Endometrial microvascular endothelial cells (primary cell): ENCODE data around the gene NPY4R. TPM values are rescaled to one million over a fixed set of nuclear protein-coding genes. Genes with fewer than 3 reads are reported as not detected.
"Not testable (repeated sequence)": the region's sequence is repeated elsewhere in the genome, so short reads cannot be mapped to it uniquely, and the experiment has no call there.

ENCODE experiments used
- in situ Hi-C: cut with HindIII; loops from 2 replicates; pipeline ENCODE4 v1.10.0; 2017; ENCODE audit warnings: low sequenced_read_pairs, low pct_unique_long_range_greater_than_20kb; ENCODE audit errors: inconsistent ontology term
- total RNA-seq: library from RNA; depleted of rRNA; stranded (reverse); fragments of >200 nt; gene quantifications from one replicate; pipeline ENCODE4 v1.2.3, GENCODE V29; 2015; ENCODE audit errors: inconsistent ontology term

NPY4R gene
- not detected for total RNA-seq

DNA sequence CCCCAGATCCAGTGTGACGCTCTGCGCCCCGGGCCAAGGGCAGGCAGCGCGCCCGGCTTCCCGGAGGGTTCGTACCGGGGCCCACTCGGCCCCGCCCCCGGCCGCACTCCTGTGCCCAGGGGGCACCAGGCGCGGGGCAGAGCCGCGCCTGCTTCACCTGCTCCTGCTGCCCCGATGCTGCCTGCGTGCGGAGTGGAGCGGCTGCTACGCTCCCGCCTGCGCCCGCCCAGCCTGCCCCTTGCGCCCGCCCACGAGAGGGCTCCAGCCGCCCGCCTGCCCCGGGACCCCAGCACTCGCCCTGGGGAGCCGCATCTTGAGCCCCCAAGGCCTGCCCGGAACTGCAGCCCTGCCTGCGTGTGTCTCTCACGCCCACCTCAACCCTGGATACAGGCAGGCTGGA is at the start of gene NPY4R:
NPY4R (minus strand) TSS at position 194 of the 400 bp plus-strand sequence. CDS start 3,323 bp downstream, outside the sequence.
- in situ Hi-C loops: not testable (repeated sequence)

- in situ Hi-C loops: no loop called here
These were observed 49.6 kb upstream of the NPY4R start for GRCh38 chr10:46515366-46515765.

GRCh38 chr10:46514899-46515298 is 49.1 kb upstream of the NPY4R start:
- in situ Hi-C loops: no loop called here

DNA sequence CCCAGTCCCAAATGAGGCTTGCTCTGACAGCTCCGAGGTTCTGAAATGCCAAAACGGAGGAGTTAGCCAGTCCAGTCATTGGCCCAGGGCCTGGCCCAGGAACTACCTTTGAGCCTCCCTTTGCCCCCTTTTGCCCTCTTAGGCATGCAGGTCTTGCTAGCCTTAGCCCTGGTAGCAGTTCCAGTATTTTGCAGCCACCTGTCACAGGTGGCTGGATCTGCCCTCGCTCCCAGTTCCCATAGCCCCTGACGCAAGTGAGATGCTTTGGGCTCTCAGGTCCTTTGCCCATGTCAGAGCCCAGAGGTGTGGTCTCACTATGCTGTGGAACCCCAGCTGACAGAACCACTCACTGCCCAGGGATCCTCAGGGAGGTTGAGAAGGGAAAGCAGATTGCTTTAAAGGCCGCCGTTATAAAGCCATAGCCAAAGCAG is 48.7 kb upstream of the NPY4R start:
- in situ Hi-C loops: no loop called here

GRCh38 chr10:46513333-46513732 is 47.6 kb upstream of the NPY4R start:
- in situ Hi-C loops: not testable (repeated sequence)

DNA sequence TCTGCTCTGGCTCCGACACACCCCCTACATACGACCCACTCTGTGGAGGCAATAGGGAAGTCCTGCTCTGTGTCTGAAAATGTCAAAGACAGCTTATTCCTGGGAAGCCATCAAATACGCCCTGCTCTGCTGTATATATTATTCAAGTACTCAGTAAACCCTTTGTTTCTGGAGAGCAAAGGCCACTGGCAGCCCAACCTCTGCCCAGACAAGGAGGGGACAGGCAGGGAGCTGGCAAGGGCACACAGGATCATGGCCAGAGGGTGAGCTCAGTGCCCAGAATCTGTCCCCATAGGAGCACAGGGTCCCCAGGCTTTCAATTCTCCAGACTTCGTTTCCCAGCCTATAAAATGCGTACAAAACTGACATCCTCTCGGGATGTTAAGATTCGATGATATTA is 47.0 kb upstream of the NPY4R start:
- in situ Hi-C loops: not testable (repeated sequence)

GRCh38 chr10:46512002-46512401 is 46.2 kb upstream of the NPY4R start:
- in situ Hi-C loops: not testable (repeated sequence)

GRCh38 chr10:46499990-46500389 is 34.2 kb upstream of the NPY4R start:
- in situ Hi-C loops: not testable (repeated sequence)

DNA sequence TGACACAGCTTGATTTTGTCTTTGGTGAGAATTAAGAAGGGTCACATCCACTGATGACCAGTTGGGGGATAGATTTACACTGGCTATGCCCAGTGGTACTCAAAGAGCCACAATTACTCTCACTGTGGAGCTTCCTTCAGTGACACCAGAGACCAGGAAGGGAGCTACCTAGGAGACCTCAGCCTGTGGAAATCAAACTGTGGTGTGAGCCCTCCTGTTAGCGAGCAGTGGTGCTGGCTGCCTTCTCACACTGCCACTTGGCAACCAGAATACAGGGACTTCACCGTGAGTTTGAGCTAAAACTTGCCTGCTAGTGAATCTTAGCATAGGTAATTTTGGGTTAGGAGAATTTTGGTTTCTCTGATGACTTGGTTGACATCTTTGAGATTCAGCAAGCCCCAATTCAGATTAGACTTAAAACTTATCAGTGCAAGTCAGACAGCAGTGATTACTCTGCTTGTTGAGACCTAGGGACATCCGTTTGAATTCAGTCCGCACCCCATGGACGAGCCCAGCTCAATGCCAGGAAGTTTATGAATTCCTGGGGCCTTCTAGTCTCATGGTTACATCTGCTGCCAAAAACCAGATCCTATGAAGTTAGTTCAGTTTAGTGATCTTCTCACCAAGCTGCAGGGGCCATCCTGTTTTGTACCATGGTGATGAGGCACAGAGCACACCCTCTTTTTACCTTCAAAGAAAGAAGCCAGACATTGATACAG is 33.4 kb upstream of the NPY4R start:
- in situ Hi-C loops: not testable (repeated sequence)

- in situ Hi-C loops: not testable (repeated sequence)
These were observed 32.1 kb upstream of the NPY4R start for GRCh38 chr10:46497878-46498277.

GRCh38 chr10:46497401-46497800 is 31.6 kb upstream of the NPY4R start:
- in situ Hi-C loops: not testable (repeated sequence)

GRCh38 chr10:46491364-46492114 is 25.8 kb upstream of the NPY4R start:
- in situ Hi-C loops: not testable (repeated sequence)

DNA sequence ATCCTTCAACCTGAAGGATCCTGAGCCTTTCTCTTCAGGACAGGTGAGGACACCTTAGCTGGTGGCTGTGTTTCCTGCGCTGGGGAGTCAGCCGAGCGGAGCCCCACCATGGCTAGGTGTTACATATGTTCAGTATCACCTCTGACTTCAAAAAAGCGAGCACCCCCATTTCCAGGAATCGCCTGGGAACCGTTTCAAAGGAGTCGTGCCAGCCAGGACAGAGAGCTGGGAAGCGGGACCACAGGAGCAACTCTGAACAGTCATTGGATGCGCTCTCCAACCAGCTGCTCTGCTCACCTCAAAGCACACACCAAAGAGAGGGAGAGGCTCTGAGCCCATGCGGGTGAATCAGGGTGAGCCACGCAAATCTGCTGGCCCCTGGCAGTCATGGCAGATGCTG is 24.5 kb upstream of the NPY4R start:
- in situ Hi-C loops: not testable (repeated sequence)

DNA sequence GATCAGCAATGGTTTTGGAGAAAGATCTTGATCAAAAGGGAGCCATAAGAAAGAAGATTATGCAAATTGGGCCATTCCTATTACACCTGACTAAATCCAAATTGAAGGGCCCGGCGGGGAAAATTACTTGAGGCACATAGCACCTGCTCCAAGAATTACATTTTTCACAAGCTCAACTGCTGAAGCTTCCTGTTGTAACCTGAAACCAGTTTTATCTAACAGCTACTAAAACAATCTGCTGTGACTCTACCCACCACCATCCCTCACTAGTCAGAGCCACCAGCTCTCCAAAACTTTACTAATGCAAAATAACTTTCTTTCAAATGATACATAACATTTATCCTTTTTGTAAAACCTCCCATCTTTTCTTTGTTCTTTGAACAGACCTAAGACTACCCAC is 20.7 kb upstream of the NPY4R start:
- in situ Hi-C loops: not testable (repeated sequence)

DNA sequence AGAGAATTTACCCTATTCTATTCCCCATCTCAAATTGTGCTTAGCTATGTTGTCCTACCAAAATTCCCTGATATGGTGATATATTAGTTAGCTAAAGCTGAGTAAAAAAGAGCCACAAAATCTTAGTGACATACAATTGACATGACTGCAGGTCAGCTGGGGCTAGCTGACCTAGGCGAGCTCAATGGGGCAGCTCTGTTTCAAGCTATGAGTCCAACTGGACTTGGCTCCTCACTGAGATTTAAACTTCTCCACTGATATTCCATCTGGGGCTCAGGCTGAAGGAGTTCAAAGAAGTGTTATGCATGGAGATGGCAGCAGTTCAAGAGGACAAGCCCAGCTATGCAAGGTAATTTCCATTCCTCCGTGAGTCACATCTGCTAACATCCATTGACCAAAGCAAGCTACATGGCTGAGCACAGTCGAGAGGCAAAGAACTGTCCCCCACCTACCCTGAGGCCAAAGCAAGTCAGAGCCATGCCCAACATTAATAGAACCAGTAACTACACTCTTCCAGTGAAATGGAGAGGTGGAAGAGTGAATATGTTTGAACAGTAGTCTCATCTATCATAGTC is 9.1 kb upstream of the NPY4R start:
- in situ Hi-C loops: not testable (repeated sequence)

- in situ Hi-C loops: not testable (repeated sequence)
These were observed 8.0 kb upstream of the NPY4R start for GRCh38 chr10:46473758-46474157.

GRCh38 chr10:46470134-46470533 is 4.4 kb upstream of the NPY4R start:
- in situ Hi-C loops: not testable (repeated sequence)

- in situ Hi-C loops: not testable (repeated sequence)
These were observed 2.5 kb upstream of the NPY4R start for GRCh38 chr10:46468119-46468809.

DNA sequence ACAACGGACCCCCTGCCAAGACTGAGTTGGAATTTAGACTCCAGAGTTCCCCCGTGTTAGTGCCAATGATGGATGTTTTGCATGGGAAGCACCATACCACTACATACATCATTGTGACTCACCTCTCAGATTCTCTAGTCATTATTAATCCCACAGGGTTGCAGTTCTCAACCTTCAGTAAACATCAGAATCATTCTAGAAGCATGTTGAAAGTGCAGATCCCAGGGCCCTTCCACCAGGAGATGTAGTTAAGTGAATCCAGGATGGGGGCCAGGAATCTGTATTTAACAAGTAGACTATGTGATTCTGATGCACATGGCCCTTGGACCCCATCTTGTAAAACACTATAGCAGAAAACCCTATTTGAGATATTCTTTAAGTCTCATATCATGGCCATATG is 2.1 kb downstream of the NPY4R start:
- in situ Hi-C loops: not testable (repeated sequence)
